HG02973 (cell line): Measurements from ENCODE around the gene COG3.
"Not testable (repeated sequence)": the region's sequence is repeated elsewhere in the genome, so short reads cannot be mapped to it uniquely, and the experiment has no call there.

Experiments
- ATAC-seq: cut with Tn5 transposase; IDR thresholded peaks from one replicate; pipeline ENCODE4 v1.9.1; 2021; ENCODE audit warnings: moderate library complexity; ENCODE audit not compliant: unreplicated experiment

The COG3 gene

GRCh38 chr13:45464687-45465453 lies at the start of gene COG3:
Gene COG3 (plus strand): TSS chr13:45464939. CDS start chr13:45465037, 98 bp downstream.
- ATAC-seq = peak; percentile 91

GRCh38 chr13:45415112-45415511 lies 49.6 kb upstream of the COG3 start:
- no peak for ATAC-seq

GRCh38 chr13:45416516-45417128 lies 48.1 kb upstream of the COG3 start:
- ATAC-seq = no peak

GRCh38 chr13:45417790-45418534 lies 46.8 kb upstream of the COG3 start, which contains the start of gene SLC25A30:
Gene SLC25A30 (minus strand): TSS chr13:45418373. CDS start chr13:45411425, 6,948 bp downstream.
- ATAC-seq = peak; percentile 86

GRCh38 chr13:45419389-45419788 lies 45.4 kb upstream of the COG3 start:
- ATAC-seq = not testable (repeated sequence)

GRCh38 chr13:45419945-45420344 lies 44.8 kb upstream of the COG3 start:
- ATAC-seq = no peak

- no peak for ATAC-seq
Observed at GRCh38 chr13:45422731-45423292, 41.9 kb upstream of the COG3 start.

- ATAC-seq = not testable (repeated sequence)
Observed at GRCh38 chr13:45426056-45426841, 38.5 kb upstream of the COG3 start.

GRCh38 chr13:45432737-45433380 lies 31.9 kb upstream of the COG3 start:
- no peak for ATAC-seq

- ATAC-seq = no peak
Observed at GRCh38 chr13:45433381-45433790, 31.4 kb upstream of the COG3 start.

- no peak for ATAC-seq
Observed at GRCh38 chr13:45434556-45435371, 30.0 kb upstream of the COG3 start.

GRCh38 chr13:45436332-45436731 lies 28.4 kb upstream of the COG3 start:
- no peak for ATAC-seq

- no peak for ATAC-seq
Observed at GRCh38 chr13:45436953-45437352, 27.8 kb upstream of the COG3 start.

GRCh38 chr13:45437947-45438346 lies 26.8 kb upstream of the COG3 start:
- ATAC-seq = no peak

GRCh38 chr13:45439008-45439407 lies 25.7 kb upstream of the COG3 start:
- ATAC-seq = no peak

GRCh38 chr13:45439781-45440462 lies 24.8 kb upstream of the COG3 start:
- no peak for ATAC-seq

- ATAC-seq = peak; percentile 82
Observed at GRCh38 chr13:45441633-45442032, 23.1 kb upstream of the COG3 start.

- no peak for ATAC-seq
Observed at GRCh38 chr13:45445053-45445452, 19.7 kb upstream of the COG3 start.

- ATAC-seq = no peak
Observed at GRCh38 chr13:45446181-45446580, 18.6 kb upstream of the COG3 start.
